Peyer's patch (tissue), 4 donors: ENCODE measurements around the gene CLDN10.

Experiments used
- CTCF ChIP-seq, 6 experiments: fragments of 450-650 bp in 4 of 6; fragments of 200-600 bp in 2 of 6; sonication (generic) in 1 of 6; IDR thresholded peaks; one replicate each; pipeline ENCODE4 v1.5.1; 2017 to 2019; ENCODE audit warnings: antibody characterized with exemption in 6 of 6, mild to moderate bottlenecking in 3 of 6, moderate library complexity in 1 of 6
- POLR2A ChIP-seq, 2 donors: fragments of 450-650 bp; IDR thresholded peaks; one replicate each; pipeline ENCODE4 v1.5.1; 2017; ENCODE audit warnings: antibody characterized with exemption in 2 of 2, mild to moderate bottlenecking in 2 of 2, moderate library complexity in 2 of 2

DNA sequence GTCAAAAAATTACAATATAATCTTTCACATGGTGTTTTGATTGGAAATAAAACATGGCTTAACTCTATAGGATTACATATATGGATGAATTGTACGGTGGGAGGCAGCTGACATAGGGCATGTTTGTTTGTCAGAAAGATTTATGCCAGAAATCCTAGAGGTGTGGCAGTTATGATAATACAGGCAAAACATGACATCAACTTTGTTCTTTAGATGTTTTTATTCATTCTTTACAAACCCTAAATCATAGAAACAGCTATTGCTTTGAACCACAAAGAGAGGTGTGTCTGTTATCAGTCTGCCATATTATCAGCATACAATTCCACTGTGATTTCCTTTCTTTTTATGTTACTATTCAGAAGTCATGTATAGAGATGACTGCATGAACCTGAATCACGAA, 8.2 kb upstream of the CLDN10 start:
- TF ChIP-seq CTCF (IDR thresholded peaks at IDR 0.05), result no peak
- TF ChIP-seq POLR2A (IDR thresholded peaks at IDR 0.05), result no peak
